GM12878 (cell line): ENCODE measurements around the gene ZSWIM7.
"Not testable (repeated sequence)": the region's sequence is repeated elsewhere in the genome, so short reads cannot be mapped to it uniquely, and the experiment has no call there.

ENCODE experiments used
- CBX3 ChIP-seq: fragments of 200-600 bp; sonication (generic); IDR thresholded peaks from 2 replicates; pipeline ENCODE4 v1.6.1; 2016; ENCODE audit warnings: low read depth, borderline replicate concordance
- NBN ChIP-seq: fragments of 450-650 bp; IDR thresholded peaks from 2 replicates; pipeline ENCODE4 v1.6.1; 2016
- NR2F1 ChIP-seq: fragments of 450-650 bp; conservative IDR thresholded peaks from 2 replicates; pipeline ENCODE4 v1.6.1; 2017; ENCODE audit warnings: mild to moderate bottlenecking
- POLR2A ChIP-seq: IDR thresholded peaks from 2 replicates; pipeline ENCODE4 v1.6.1; 2011; ENCODE audit warnings: low read depth, mild to moderate bottlenecking, low read length
- ZNF274 ChIP-seq: IDR thresholded peaks from one replicate; pipeline ENCODE4 v1.8.0; 2011; ENCODE audit not compliant: insufficient read length, insufficient read depth
- TF ChIP-seq, protein P1 (sequence below), 3 experiments: IDR thresholded peaks in 2 of 3; conservative IDR thresholded peaks in 1 of 3; 2 replicates each; pipeline ENCODE4 v1.5.1; 2011; ENCODE audit warnings: low read depth in 3 of 3, low read length in 3 of 3, mild to moderate bottlenecking in 3 of 3, control low read depth in 2 of 3, moderate library complexity in 2 of 3, inconsistent platforms in 1 of 3, mixed read lengths in 1 of 3; ENCODE audit not compliant: control insufficient read depth in 2 of 3, insufficient read depth in 1 of 3; ENCODE audit errors: extremely low read depth in 1 of 3
- TF ChIP-seq, protein P2 (sequence below): IDR thresholded peaks from 2 replicates; pipeline ENCODE4 v1.6.1; 2012; ENCODE audit warnings: mild to moderate bottlenecking, low read depth, low read length
- TF ChIP-seq, protein P3 (sequence below): IDR thresholded peaks from 2 replicates; pipeline ENCODE4 v1.6.1; 2012; ENCODE audit warnings: low read depth, low read length, improper control_type of control experiment

- TF ChIP-seq, protein P1, sequence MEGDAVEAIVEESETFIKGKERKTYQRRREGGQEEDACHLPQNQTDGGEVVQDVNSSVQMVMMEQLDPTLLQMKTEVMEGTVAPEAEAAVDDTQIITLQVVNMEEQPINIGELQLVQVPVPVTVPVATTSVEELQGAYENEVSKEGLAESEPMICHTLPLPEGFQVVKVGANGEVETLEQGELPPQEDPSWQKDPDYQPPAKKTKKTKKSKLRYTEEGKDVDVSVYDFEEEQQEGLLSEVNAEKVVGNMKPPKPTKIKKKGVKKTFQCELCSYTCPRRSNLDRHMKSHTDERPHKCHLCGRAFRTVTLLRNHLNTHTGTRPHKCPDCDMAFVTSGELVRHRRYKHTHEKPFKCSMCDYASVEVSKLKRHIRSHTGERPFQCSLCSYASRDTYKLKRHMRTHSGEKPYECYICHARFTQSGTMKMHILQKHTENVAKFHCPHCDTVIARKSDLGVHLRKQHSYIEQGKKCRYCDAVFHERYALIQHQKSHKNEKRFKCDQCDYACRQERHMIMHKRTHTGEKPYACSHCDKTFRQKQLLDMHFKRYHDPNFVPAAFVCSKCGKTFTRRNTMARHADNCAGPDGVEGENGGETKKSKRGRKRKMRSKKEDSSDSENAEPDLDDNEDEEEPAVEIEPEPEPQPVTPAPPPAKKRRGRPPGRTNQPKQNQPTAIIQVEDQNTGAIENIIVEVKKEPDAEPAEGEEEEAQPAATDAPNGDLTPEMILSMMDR (IDR thresholded peaks at IDR 0.05 in 2 of 3, conservative IDR thresholded peaks at IDR 0.05 in 1 of 3; ENCODE audit: control insufficient read depth in 2 of 3, extremely low read depth in 1 of 3, insufficient read depth in 1 of 3, low read depth in 3 of 3, low read length in 3 of 3): not testable (repeated sequence)
- TF ChIP-seq ZNF274, POLR2A, CBX3, NBN, NR2F1: not testable (repeated sequence)
- TF ChIP-seq, protein P2, sequence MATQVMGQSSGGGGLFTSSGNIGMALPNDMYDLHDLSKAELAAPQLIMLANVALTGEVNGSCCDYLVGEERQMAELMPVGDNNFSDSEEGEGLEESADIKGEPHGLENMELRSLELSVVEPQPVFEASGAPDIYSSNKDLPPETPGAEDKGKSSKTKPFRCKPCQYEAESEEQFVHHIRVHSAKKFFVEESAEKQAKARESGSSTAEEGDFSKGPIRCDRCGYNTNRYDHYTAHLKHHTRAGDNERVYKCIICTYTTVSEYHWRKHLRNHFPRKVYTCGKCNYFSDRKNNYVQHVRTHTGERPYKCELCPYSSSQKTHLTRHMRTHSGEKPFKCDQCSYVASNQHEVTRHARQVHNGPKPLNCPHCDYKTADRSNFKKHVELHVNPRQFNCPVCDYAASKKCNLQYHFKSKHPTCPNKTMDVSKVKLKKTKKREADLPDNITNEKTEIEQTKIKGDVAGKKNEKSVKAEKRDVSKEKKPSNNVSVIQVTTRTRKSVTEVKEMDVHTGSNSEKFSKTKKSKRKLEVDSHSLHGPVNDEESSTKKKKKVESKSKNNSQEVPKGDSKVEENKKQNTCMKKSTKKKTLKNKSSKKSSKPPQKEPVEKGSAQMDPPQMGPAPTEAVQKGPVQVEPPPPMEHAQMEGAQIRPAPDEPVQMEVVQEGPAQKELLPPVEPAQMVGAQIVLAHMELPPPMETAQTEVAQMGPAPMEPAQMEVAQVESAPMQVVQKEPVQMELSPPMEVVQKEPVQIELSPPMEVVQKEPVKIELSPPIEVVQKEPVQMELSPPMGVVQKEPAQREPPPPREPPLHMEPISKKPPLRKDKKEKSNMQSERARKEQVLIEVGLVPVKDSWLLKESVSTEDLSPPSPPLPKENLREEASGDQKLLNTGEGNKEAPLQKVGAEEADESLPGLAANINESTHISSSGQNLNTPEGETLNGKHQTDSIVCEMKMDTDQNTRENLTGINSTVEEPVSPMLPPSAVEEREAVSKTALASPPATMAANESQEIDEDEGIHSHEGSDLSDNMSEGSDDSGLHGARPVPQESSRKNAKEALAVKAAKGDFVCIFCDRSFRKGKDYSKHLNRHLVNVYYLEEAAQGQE: not testable (repeated sequence)
- TF ChIP-seq, protein P3, sequence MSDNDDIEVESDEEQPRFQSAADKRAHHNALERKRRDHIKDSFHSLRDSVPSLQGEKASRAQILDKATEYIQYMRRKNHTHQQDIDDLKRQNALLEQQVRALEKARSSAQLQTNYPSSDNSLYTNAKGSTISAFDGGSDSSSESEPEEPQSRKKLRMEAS: not testable (repeated sequence)
These were observed 20.5 kb downstream of the ZSWIM7 start for GRCh38 chr17:15979013-15979412.
